Measurements from ENCODE around the gene RNF145.

Gene RNF145

GRCh38 chr5:159218595-159219023, 9.3 kb upstream of the RNF145 start:
- no peak for DNase-seq

DNA sequence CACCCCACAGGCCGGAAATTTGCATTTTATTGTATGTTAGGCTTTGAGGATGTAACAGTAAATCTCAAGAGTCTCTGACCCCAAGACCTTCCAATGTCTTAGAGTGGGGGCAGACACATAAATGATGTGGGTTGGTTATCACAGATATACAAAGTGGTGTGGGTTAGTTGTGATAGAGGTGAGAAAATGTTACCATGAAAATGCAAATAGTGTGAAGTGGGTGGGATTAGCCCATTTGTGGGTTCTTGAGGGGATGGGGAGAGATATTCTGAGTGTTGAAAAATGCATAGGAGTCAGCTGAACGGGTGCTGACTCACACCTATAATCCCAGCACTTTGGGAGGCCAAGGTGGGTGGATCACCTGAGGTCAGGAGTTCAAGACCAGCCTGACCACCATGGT, 7.9 kb upstream of the RNF145 start:
- DNase-seq = no peak

DNA sequence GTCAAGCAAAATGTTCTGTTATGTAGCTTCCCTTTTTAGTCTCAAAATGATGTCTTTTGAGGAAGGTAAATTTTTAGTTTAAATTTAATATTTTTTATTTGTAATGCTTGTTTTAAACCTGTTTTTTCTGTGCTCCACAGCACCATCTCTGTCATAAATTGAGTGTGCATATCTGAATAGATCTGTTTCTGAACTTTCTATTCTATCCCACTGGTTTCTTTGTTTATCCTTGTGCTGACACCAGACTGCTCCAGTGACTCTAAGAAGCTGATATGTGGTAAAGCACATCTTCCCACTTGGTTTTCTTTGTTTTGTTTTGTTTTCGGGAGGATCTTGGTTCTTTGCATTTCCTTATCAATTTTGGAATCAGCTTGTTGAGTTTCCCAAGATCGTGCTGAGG, 7.1 kb upstream of the RNF145 start:
- no peak for DNase-seq

DNA sequence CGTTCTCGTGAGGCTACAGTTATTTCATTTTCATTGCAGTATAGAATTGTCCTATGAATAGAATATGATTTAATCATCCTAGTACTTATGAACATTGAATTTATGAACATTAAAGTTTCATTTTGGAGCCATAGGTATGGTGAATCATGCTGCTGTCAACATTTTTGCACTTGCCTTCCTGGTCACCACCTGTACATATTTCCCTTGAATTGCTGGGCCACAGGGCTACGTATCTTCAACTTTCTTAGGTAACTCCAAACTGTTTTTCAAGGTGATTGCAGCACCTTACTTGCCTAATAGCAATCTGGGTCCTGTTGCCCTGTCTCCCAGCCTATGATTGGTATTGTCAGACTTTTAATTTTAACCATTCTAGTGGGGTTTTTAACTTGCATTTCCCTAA, 6.5 kb upstream of the RNF145 start:
- DNase-seq = no peak

- no peak for DNase-seq
Measured at GRCh38 chr5:159214486-159215271, 5.3 kb upstream of the RNF145 start.

DNA sequence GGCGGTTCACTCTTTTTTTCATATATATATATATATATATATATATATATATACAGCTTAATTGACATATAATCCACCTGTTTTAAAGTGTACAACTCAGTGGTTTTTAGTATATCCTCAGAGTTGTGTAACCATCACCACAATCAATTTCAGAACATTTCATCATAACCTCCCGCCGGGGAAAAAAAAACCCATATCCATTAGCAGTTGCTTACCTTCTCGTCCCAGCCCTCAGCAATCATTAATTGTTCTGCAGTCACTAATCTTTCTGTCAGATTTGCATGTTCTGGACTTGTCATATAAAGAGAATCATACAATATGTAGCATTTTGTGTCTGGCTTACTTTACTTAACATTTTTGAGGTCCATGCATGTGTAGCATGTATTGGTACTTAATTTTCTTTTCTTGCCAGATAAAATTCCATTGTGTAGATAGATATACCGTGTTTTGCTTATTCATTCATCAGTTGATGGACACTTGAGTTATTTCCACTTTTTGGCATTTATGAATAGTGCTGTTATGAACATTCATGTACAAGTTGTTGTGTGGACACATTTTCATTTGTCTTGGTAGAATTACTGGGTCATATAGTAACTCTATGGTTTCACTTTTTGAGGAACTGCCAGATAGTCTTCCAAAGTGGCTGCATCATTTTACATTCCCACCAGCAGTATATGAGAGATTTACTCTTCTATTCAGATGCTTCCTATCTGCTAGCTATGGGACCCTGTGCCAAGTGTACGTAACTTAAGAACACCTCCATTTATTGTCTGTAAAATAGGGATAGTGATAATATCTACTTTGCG, 3.5 kb upstream of the RNF145 start:
- DNase-seq = no peak

- DNase-seq = no peak
Measured at GRCh38 chr5:159211729-159212174, 2.4 kb upstream of the RNF145 start.

DNA sequence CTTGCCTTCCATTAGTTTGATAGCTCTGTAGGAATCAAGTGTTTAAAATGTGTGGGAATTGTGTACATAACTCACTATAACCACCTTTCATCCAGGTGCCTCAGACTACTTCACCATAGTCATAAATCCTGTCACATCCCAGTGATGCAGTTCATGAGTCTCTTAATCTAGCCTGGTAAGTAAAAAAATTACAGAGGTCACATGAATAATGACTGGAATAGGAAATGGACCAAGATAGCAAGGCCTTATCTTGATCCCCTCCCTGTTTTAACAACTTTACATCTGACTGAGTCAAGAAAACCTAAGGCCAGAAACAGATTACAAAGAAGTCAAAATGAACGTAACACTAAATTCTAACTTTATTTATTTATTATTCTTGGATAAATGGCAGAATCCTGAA, 1.5 kb upstream of the RNF145 start:
- DNase-seq = no peak

DNA sequence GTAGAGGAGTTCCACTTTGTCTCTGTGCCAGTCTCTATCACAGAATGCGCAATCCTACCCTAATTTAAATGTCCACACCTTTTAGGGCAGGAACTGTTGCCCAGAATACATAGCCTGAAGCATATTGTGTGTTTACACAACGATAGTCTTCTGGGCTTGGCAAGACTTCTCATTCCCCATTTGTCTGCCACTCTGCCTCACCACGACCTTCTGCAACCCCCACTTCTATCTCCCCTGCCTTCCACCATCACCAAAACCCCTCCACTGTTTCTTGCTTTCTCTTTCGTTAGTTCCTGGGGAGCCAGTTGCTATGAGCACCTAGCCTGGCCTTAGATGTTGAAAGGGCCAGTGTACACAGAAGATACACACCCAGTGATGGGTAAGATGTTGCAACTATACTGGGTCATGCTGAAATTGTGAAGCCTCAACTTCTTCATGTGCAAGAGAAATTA, 883 bp upstream of the RNF145 start:
- peak in 1 of 51 donors; percentile 1 for DNase-seq

DNA sequence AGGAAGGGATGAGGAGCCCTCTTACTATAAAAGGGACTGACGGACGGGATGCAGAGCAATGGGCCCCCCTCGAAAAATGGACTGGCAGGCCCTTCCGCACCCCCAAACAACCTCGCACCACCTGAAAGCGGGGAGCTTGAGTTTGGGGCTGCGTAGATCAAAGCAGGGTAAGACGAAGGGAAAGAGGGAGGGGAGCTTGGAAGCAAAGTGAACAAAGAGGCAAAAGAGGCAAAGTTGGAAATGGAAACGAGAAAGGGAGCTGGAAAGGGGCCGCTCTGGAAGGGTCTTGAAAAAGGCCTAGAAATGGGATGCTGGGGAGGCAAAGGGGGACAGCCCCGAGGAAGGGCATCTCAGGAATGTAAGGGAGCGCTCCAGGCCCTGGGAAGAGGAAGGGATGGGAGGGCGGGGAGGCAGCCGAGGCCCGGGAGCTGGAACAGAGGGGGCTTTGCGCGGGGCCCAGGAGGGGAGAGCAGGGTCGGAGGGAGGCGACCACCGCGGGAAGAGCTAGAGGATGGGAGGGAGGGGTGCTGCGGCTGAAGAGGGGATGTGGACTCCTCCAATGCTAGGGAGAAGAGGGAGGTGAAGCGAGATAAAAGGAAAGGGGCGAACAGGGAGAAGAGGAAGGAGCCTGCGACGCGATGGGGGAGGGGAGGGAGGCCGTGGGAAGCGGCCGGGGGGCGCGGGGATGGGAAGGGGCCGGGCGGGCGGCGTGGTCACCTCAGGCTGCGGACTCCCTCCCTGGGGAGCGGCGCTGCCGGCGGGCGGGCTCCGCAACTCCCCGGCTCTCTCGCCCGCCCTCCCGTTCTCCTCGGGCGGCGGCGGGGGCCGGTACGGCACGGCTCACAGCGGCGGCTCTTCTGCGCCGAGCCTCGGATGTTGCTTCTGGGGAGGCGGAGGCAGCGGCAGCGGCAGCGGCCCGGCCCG, 577 bp downstream of the RNF145 start:
- DNase-seq = peak in 35 of 51 donors; percentile 6 to 64 (median 42)

DNA sequence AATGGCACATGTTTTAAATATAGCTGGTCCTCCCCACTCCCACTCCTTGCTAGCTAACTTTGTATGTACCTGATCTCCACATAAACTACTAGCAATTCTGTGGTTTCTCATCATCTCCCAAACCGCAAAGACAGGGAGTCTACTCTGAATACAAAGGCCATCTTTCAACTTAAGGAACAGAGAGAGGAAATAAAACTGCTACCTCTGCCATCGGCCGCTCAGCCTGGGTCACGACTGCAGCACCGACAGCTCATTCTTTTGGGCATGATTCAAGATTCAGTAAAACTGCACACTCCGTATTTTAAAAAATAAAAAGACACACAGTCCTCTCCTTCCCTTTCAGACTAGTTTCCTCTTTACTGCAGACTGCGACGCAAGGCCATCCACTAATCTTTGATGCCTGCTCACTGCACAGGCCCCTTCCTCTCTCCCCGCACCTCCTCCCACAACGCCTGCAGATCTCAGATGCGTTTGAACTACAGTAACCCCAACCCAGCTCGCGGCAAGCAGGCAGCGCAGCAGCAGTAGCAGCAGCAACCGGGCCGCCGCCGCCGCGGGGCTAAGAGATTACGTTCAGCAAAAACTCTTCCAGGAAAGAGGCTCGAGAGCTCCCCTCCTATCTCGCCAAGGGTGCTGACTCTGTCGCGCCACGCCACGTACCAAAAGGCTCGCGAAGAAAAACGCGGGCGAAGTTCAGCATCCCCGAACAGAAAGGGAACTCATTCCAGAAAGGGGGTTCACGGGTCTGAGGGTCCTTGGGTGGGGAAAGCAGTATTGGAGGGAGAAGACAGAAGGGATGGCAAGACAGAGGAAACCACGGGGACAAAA, 1.5 kb downstream of the RNF145 start:
- peak in 50 of 51 donors; percentile 21 to 89 (median 56) for DNase-seq

GRCh38 chr5:159207222-159207685, 2.1 kb downstream of the RNF145 start:
- DNase-seq = no peak

DNA sequence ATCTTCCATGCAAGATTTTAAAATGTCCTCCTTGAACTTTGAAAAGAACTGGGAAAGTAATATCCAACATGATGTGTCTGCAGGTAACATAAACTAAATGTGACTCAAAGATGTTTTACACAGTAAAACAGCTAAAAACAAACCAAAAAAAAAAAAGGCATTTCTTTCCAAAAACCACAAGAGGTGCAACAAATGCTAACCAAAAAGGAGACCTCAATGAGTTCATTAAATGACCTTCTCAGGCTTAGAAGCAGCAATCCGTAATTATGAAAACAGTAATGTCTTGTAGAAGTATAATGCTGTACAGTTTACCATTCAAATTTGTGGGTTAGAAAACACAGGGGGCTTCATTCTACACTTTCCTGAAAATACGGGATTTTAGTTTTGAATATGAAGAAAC, 2.5 kb downstream of the RNF145 start:
- DNase-seq = no peak

DNA sequence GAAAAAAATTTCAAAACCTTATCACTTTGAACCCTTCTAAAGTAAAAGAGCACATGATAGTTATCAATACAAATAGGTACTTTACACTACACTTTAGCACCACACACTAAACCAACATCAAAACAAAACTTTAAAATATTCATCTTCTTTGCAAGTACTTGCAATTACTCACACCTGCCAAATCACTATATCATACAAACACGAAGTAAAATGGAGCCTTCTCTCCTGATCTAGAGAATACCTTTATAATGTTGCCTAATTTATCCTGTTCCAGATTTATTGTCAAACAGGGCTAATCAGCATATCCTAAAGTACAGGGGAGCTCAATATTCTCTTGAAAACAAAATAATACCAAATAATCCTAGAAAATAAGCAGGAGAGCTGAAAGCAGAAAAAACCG, 3.0 kb downstream of the RNF145 start:
- DNase-seq = no peak

- no peak for DNase-seq
Measured at GRCh38 chr5:159203351-159203750, 6.0 kb downstream of the RNF145 start.

DNA sequence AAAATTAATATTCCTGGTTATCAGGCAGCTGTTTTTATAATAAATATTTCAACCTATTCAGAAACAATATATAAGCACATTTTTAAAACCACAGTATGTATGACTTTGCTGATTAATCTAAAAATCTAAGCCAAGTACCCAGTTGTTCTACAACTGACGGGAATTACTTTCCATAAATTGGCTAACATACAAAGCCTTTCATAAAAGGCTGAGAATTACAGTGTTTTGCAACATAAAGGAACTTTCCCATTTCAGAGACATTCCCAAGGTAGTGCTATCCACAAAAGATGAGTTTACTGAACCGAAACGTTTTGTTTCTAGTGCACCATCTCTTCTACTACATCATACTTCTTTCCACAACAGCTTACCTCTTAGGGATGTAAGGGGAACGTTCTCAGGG, 7.2 kb downstream of the RNF145 start:
- DNase-seq = no peak

DNA sequence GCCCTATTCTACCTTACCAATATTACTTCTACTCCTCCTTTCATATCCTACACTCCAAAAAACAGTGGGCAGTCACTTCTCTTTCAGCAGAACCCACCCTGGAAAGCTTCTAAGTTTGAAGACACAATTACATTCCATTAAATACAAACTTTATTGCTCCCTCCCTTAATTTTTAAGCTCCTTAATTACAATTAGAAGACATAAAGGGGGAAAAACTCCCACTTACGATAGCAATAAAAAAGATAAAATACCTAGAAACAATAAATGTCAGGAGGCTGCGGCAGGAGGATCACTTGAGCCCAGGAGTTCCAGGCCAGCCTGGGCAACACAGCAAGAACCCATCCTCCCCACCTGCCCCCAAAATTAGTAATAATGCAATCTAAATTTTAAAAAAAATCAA, 9.6 kb downstream of the RNF145 start:
- DNase-seq = no peak

- DNase-seq = no peak
Measured at GRCh38 chr5:159199225-159199624, 10.1 kb downstream of the RNF145 start.

DNA sequence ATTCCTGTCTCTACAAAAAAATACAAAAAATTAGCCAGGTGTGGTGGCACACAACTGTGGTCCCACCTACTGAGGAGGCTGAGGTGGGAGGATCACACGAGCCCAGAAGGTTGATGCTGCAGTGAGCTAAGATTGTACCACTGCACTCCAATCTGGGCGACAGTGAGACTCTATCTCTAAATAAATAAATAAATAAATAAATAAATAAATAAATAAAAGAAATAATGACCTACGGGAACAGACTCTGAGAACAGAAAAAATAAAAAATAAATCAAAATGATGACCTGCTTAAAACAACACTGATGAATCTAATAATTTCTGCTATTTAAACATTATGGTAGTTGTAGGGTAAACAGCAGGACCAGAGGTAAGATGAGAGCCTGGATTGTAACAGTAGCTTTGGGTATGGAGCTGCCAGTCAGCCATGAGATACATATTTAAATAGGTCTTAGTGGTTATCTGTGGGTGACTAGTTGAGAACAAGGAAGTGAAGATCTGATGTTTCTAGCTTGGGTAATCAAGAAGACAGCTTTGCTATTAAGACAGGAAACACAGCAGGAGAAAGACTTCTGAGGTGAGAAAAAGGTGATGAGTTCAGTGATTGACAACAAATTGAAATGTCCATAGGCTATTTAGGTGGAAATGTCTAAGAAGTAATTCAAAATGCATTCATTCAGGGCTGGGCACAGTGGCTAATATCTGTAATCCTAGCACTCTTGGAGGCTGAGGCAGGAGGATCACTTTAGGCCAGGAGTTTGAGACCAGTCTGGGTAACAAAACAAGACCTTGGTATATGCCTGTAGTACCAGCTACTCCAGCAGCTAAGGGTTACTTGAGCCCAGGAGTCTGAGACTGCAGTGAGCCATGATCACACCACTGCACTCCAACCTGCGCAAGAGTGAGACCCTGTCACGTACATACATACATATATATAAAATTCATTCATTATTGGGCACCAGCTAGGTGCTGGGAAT, 11.0 kb downstream of the RNF145 start:
- no peak for DNase-seq

Data from hypothalamus (tissue), 51 donors.